ENCODE results near the gene SIRT4. TPM values are rescaled to one million over a fixed set of nuclear protein-coding genes. Genes with fewer than 3 reads are reported as not detected.

Gene SIRT4
- total and polyA plus RNA-seq, 2 of the 13 experiments (the other 11 are each of a cell fraction or from before 2014, with no cell fraction given): 3.4 to 5.8 TPM

DNA sequence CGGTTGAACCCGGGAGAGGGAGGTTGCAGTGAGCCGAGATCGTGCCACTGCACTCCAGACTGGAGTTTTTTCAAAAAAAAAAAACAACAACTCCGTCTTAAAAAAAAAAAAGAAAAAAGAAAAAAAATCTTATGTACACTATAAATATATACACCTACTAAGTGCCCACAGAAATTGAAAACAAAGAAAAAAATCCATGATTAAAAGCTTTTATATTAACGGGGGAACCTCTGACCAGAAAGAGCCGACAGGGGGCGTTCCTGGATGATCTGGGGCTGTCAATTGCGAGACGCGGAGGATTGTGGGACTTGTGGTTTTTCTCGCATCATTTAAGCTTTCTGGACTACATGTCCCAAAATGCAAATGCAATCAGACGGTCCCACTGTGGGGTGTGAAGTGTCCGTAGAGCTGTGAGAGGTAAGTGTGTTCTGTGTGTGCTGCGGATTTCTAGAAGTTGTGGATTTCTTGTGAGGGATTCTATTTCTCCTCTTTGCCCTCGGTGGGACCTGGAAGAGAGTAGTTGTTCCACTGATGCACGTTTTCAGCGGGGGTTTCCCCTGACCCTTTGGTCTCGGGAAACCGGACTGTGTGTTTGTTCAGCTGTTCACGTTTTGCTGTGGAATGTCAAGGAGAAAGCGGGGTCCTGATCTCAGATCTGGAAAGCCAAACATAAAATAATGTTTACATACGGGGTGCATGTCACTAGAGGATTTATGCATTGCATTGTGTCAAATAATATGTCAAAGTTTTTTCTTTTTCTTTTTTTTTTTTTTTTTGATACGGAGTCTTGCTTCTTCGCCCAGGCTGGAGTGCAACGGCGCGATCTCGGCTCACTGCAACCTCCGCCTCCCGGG is at the start of gene SIRT4 (continued):
- TF ChIP-seq GFI1 (CRISPR knock-in tag; IDR thresholded peaks at IDR 0.05; ENCODE audit: borderline replicate concordance) (no peak), HNF4A (CRISPR knock-in tag; IDR thresholded peaks at IDR 0.05) (0 out of 2 replicates have a peak, but pooled peaks have one; percentile 28), ZNF883 (CRISPR knock-in tag; IDR thresholded peaks at IDR 0.05; ENCODE audit: not compliant biosample characterization) (no peak), ZNF44 (CRISPR knock-in tag; IDR thresholded peaks at IDR 0.05) (no peak), JUNB (CRISPR knock-in tag; IDR thresholded peaks at IDR 0.05; ENCODE audit: borderline replicate concordance) (no peak), FOXA1 (IDR thresholded peaks at IDR 0.05) (peak; percentile 53), FOXA1 (CRISPR knock-in tag; IDR thresholded peaks at IDR 0.05) (peak; percentile 89), ZBTB21 (CRISPR knock-in tag; IDR thresholded peaks at IDR 0.05) (no peak), ZMAT3 (CRISPR knock-in tag; conservative IDR thresholded peaks at IDR 0.05) (0 out of 2 replicates have a peak, but pooled peaks have one; percentile 20), RAD21 (CRISPR knock-in tag; IDR thresholded peaks at IDR 0.05) (0 out of 2 replicates have a peak, but pooled peaks have one; percentile 15), PAX8 (CRISPR knock-in tag; IDR thresholded peaks at IDR 0.05; ENCODE audit: borderline replicate concordance) (0 out of 2 replicates have a peak, but pooled peaks have one; percentile 52), DR1 (CRISPR knock-in tag; IDR thresholded peaks at IDR 0.05) (no peak), POLR2A (IDR thresholded peaks at IDR 0.05; ENCODE audit: insufficient read depth in 1 of 2, low read depth in 2 of 2, low read length in 2 of 2) (peak; percentile 45 to 53), ZNF143 (CRISPR knock-in tag; IDR thresholded peaks at IDR 0.05) (peak; percentile 98), ZSCAN30 (CRISPR knock-in tag; IDR thresholded peaks at IDR 0.05) (no peak), TBX2 (CRISPR knock-in tag; IDR thresholded peaks at IDR 0.05; ENCODE audit: borderline replicate concordance) (peak; percentile 69; the same call in 1 of the 2 replicates), KMT2B (CRISPR knock-in tag; IDR thresholded peaks at IDR 0.05) (peak; percentile 66; the same call in 1 of the 2 replicates), ZNF772 (CRISPR knock-in tag; IDR thresholded peaks at IDR 0.05) (no peak), MAFK (conservative IDR thresholded peaks at IDR 0.05 in 1 of 2, IDR thresholded peaks at IDR 0.05 in 1 of 2; ENCODE audit: low read length in 2 of 2) (no peak), SKI (IDR thresholded peaks at IDR 0.05; ENCODE audit: partially characterized antibody) (peak; percentile 39), ZNF770 (CRISPR knock-in tag; IDR thresholded peaks at IDR 0.05) (peak; percentile 53), ZNF510 (CRISPR knock-in tag; IDR thresholded peaks at IDR 0.05; ENCODE audit: low read depth) (0 out of 2 replicates have a peak, but pooled peaks have one; percentile 52), SMAD3 (CRISPR knock-in tag; IDR thresholded peaks at IDR 0.05) (peak; percentile 77; the same call in 1 of the 2 replicates), FLYWCH1 (CRISPR knock-in tag; IDR thresholded peaks at IDR 0.05) (no peak), ZNF251 (CRISPR knock-in tag; IDR thresholded peaks at IDR 0.05) (no peak)
- TF ChIP-seq, protein P1, sequence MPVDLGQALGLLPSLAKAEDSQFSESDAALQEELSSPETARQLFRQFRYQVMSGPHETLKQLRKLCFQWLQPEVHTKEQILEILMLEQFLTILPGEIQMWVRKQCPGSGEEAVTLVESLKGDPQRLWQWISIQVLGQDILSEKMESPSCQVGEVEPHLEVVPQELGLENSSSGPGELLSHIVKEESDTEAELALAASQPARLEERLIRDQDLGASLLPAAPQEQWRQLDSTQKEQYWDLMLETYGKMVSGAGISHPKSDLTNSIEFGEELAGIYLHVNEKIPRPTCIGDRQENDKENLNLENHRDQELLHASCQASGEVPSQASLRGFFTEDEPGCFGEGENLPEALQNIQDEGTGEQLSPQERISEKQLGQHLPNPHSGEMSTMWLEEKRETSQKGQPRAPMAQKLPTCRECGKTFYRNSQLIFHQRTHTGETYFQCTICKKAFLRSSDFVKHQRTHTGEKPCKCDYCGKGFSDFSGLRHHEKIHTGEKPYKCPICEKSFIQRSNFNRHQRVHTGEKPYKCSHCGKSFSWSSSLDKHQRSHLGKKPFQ (CRISPR knock-in tag; IDR thresholded peaks at IDR 0.05; ENCODE audit: insufficient replicate concordance): peak; percentile 84

Data from HepG2 (cell line).